D341Med (cell line): ENCODE data around the gene KYAT1.

Source experiments
- DNase-seq: peaks from one replicate; pipeline ENCODE4 v3.0.0; 2012; ENCODE audit warnings: low spot score

Gene KYAT1

GRCh38 chr9:128908372-128908771, 26.6 kb upstream of the KYAT1 start:
- DNase-seq = no peak

- DNase-seq = no peak
Measured at GRCh38 chr9:128906741-128907140, 25.0 kb upstream of the KYAT1 start.

DNA sequence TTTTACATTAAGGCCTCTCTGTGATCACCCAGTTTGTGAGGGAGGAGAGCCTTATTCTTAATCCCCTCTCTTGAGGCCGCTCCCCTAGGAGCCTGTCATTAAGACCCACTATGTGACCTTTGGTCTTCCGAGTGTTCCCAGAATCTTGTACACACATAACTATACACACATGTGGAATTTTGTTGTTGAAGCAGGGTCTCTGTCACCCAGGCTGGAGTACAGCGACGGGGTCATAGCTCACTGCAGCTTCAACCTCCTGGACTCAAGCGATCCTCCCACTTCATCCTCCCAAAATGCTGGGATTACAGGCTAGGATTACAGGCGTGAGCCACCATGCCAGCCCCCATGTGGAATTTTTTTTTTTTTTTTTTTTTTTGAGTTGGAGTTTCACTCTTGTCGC, 24.2 kb upstream of the KYAT1 start:
- DNase-seq = no peak

GRCh38 chr9:128903871-128904620, 22.3 kb upstream of the KYAT1 start:
- DNase-seq = no peak

DNA sequence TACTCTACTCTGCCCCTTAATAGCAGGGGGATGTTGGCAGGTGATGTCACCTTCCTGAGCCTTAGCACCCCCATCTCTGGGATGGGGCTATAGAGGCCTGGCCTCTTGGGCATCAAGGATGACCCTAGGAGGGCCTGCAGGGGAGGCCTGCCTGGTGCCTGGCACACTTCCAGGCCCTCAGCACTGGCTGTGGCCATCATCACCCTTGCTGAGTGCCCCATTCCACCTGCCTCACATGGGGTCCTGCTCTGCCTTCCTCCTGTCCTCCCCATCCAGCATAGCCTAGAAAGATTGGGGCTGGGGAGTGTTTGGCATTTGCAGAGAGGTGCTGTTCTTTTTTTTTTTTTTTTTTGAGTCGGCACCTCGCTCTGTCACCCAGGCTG, 21.3 kb upstream of the KYAT1 start:
- DNase-seq = no peak

DNA sequence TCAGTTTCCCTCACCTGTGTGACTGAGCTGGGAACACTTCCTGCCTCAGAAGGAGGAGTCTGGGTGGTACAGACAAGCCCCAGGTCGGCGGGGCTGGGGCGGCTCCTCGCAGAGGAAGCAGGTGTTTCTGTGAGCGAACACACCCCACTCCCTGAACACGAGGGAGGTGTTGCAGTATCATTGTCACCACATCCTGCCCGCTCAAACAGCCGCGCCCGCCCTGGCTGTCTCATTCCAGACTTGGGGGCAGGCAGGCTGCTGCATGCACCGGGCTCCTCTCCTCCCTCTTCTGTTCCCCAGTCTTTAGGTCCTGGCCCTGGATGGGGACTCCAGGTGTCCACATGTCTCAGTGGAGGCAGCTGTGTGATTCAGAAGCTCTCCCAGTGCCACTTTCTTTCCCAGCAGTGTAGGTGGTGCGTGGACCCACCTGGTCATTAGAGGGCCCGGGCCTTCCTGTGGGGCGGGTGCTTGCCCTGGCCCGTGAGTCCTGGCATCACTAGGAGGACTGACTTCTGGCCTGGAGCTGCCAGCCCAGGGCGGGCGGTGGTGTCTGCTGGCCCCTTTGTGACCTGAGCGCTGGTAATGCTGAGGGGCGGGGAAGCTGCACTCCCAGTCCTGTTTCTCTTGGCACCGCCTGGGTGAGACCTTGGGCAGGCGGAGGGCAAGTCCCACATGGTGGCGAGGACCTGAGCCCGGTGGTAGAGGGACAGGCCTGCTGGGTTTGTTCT, 20.8 kb upstream of the KYAT1 start:
- DNase-seq = no peak

DNA sequence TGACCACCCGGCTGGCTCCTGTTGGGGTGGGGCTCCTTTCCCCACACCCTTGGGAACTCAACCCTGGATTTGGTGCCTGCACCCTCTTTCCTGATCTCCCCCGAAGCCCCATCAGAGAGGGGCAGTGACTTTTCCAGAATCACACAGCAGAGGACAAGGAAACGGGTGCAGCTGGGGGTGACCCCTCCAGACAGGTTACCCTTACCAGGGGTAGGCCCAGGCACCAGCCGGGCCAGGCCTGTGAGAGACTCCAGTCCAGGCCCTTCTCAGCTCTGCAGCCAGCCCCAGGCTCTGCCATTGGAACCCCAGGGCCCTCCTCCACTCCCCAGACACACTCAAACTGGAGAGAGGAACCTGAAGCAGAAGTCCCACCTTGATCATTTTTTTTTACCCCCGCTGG, 20.1 kb upstream of the KYAT1 start:
- no peak for DNase-seq

DNA sequence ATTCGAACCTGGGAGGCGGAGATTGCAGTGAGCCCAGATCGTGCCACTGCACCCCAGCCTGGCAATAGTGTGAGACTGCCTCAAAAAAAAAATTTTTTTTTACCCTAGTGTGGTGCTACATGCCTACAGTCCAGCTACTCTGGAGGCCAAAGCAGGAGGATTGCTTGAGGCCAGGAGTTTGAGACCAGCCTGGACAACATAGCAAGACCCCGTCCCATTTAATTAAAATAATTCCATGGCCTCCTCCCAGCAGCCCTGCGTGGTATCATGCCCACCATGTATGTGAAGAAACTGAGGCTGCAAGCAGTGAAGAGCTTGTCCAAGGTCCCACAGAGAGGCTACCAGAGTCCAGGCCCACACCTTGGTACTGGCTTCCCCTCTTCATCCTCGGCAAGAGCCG, 19.6 kb upstream of the KYAT1 start:
- DNase-seq = no peak

GRCh38 chr9:128899566-128900322, 18.0 kb upstream of the KYAT1 start:
- DNase-seq = no peak

- DNase-seq = no peak
Measured at GRCh38 chr9:128898845-128899565, 17.3 kb upstream of the KYAT1 start.

GRCh38 chr9:128898382-128898781, 16.6 kb upstream of the KYAT1 start:
- DNase-seq = no peak

- no peak for DNase-seq
Measured at GRCh38 chr9:128895556-128895955, 13.8 kb upstream of the KYAT1 start.

DNA sequence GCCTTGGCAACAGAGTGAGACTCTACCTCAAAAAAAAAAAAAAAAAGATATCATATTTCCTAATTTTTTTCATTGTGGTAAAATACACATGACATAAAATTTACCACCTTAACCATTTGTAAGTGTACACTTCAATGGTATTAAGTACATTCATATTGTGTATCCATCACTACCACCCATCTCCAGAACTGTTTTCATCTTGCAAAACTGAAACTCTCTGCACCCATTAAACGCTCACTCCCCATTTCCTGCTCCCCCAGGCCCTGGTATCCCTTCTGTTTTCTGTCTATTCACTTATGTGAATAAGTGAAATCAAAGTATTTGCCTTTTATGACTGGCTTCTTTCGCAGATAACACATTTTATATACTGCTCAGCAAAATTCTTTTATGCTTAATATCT, 13.0 kb upstream of the KYAT1 start:
- no peak for DNase-seq

DNA sequence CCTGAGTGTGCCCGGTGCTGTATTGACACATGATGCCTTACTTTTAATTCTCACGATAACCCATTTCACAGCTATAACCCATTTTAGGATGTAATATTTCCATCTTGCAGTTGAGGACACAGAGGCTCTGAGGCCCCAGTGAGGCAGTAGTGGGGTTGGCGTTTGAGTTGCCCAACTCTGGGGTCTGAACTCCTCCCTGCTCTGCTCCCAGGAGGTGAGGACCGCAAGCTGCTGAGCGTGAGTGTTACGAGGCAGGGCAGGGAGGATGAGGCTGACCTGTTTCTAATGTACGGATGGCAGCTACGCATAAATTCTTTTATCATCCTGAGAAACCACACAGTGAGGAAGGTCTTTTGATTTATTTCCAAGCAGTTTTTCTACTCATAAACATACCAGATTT, 11.6 kb upstream of the KYAT1 start:
- no peak for DNase-seq

DNA sequence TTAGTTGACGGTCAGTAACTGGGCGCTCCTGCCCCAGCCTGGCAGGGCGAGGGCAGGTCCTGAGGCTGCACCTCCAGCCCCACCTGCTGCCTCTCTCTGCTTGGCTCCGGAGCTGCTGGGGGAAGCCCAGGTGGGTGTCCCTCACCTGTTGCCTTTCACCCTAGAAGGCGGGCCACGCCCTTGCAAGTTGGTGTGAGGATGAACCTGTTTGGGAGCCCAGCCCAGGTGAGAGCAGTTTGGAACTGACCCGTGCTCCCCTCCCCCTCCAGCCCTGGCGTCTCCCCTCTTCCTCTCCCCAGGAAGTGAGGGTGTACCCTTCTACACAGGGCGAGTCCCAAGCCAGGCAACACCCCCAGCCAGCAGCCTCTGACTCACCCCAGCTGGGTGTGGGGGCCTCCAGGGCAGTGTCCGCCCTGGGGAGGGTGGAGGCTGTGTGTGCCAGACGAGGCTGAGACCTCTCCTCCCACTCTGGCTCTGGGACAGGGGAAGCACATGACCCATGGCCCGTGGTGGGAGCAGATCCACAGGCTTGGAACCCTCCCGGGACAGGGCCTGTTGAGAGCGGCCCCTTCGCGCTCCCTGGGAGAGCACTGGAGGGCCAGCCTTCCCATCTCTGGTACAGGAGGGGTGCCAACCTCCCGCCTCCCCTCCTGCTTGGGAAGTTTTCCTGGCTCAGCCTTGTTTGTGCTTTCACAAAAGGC, 10.6 kb upstream of the KYAT1 start:
- no peak for DNase-seq

DNA sequence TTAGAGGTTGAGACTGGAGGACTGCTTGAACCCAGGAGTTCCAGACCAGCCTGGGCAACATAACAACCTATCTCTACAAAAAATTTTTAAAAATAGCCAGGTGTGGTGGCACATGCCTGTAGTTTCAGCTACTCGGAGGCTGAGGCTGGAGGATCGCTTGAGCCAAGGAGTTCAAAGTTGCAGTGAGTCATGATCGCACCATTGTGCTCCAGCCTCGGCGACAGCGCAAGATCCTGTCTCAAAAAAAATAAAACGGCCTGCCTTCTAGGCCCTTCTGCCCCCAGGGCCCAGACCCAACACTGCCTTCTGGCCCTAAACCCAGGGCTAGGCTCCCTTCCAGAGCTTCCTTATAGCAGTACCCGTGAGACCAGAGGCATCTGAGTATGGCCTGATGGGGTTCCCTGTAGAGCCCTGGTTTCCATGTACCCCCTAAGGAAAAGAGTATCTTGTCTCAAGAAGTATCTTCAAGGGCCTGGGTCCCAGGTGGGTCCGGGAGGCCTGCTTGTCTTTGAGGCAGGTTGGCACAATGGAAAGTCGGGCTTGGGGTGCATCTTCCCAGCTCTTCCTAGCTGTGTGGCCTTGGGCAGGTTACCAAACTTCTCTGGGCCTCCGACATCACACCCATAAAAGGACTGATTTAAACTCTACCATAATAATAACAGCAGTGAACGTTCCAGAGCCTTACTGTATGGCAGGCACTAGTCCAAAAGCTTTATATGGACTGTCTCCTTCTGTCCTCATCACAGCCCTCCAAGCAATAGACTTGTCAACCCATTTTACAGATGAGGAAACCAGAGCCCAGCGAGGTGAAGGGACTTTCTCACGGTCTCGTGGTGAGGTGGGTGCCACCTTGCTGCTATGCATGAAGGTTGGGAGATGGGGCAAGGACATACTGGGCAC, 9.8 kb upstream of the KYAT1 start:
- no peak for DNase-seq

DNA sequence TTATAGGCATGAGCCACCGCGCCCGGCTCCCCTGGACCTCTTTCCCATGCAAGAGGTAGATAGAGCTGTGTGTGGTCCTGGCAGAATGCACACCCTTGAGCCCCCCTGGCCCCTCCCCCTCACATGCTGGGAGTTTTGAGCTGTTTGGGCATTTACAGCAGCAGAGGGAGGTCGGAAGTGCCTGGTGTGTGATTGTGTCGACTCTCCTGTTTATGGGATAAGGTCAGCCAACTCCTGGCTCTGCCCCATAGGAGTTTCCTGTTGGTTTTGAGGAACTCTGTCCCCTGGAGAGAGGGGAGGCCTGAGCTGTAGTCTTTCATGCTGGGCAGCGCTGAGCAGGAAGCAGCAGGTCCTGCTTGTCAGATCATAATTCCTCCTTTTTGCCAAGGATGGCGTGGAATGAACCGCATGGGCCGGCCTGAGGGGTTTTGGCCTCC, 6.2 kb upstream of the KYAT1 start:
- no peak for DNase-seq

GRCh38 chr9:128887049-128887448, 5.3 kb upstream of the KYAT1 start:
- DNase-seq = no peak

GRCh38 chr9:128886211-128886891, 4.6 kb upstream of the KYAT1 start:
- DNase-seq = no peak

GRCh38 chr9:128885798-128886197, 4.0 kb upstream of the KYAT1 start:
- no peak for DNase-seq
